ENCODE data around the gene ZNF205. TPM values are rescaled to one million over a fixed set of nuclear protein-coding genes. Genes with fewer than 3 reads are reported as not detected.
A peak's percentile ranks its signal among the peaks of the same experiment; 100 is the strongest.

The ZNF205 gene
- total and polyA plus RNA-seq, 9 of the 15 experiments (the other 6 are each of a cell fraction or from before 2014, with no cell fraction given), result 2.4 to 11.8 (median 5.1) TPM; not detected in 2

DNA sequence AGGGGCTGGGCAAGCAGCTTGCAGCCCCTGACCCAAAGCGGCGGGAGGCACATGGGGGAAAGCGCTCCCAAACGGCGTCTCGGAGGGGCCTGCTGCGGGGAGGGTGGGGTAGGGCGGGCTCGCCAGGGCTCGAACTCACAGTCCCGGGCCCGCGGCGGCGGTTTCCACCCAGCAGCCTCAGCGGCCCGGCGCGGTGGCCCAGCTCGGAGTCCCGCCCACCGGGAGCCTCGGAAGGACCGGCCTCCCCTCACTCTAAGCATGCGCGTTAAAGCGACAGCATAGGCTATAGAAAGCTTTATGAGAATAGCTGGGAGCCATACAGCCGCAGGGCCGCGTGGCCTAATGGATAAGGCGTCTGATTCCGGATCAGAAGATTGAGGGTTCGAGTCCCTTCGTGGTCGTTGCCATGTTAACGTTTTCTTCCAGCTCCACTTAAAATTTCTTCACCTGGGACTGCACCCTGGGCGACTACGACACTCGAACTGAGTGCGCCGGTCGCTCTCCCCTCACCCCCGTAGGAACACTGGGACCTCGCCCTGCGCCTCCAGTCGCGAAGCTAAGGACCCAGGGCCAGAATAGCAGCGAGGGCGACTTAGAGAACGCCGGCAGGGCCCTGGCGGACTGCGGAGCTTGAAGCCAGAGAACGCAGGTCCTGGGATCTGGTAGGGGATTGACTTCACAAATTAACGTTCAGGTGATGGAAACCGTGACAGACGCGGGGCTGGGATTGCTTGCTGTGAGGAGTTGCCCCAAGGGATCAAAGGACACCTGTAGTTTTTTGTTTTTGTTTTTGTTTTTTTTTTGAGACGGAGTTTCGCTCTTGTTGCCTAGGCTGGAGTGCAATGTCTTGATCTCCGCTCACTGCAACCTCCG lies 38.2 kb downstream of the ZNF205 start (continued):
- TF ChIP-seq, protein P1, sequence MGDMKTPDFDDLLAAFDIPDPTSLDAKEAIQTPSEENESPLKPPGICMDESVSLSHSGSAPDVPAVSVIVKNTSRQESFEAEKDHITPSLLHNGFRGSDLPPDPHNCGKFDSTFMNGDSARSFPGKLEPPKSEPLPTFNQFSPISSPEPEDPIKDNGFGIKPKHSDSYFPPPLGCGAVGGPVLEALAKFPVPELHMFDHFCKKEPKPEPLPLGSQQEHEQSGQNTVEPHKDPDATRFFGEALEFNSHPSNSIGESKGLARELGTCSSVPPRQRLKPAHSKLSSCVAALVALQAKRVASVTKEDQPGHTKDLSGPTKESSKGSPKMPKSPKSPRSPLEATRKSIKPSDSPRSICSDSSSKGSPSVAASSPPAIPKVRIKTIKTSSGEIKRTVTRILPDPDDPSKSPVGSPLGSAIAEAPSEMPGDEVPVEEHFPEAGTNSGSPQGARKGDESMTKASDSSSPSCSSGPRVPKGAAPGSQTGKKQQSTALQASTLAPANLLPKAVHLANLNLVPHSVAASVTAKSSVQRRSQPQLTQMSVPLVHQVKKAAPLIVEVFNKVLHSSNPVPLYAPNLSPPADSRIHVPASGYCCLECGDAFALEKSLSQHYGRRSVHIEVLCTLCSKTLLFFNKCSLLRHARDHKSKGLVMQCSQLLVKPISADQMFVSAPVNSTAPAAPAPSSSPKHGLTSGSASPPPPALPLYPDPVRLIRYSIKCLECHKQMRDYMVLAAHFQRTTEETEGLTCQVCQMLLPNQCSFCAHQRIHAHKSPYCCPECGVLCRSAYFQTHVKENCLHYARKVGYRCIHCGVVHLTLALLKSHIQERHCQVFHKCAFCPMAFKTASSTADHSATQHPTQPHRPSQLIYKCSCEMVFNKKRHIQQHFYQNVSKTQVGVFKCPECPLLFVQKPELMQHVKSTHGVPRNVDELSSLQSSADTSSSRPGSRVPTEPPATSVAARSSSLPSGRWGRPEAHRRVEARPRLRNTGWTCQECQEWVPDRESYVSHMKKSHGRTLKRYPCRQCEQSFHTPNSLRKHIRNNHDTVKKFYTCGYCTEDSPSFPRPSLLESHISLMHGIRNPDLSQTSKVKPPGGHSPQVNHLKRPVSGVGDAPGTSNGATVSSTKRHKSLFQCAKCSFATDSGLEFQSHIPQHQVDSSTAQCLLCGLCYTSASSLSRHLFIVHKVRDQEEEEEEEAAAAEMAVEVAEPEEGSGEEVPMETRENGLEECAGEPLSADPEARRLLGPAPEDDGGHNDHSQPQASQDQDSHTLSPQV (IDR thresholded peaks at IDR 0.05), result peak; percentile 92
- TF ChIP-seq DPF2 (IDR thresholded peaks at IDR 0.05) (no peak), RHOXF2B (CRISPR knock-in tag; conservative IDR thresholded peaks at IDR 0.05) (no peak), NCOA6 (IDR thresholded peaks at IDR 0.05) (no peak), NCOR1 (IDR thresholded peaks at IDR 0.05) (no peak), SIX5 (IDR thresholded peaks at IDR 0.05; ENCODE audit: borderline replicate concordance in 1 of 2, insufficient read depth in 1 of 2, low read depth in 1 of 2, low read length in 2 of 2) (no peak), RBM14 (IDR thresholded peaks at IDR 0.05; ENCODE audit: borderline replicate concordance, insufficient read depth, low read depth, low read length) (no peak), SAFB2 (IDR thresholded peaks at IDR 0.05; ENCODE audit: borderline replicate concordance, low read depth, low read length, severe bottlenecking) (no peak), SPI1 (IDR thresholded peaks at IDR 0.05; ENCODE audit: borderline replicate concordance, low read depth, low read length) (no peak), TSC22D4 (tag; IDR thresholded peaks at IDR 0.05) (no peak)
- TF ChIP-seq, protein P2, sequence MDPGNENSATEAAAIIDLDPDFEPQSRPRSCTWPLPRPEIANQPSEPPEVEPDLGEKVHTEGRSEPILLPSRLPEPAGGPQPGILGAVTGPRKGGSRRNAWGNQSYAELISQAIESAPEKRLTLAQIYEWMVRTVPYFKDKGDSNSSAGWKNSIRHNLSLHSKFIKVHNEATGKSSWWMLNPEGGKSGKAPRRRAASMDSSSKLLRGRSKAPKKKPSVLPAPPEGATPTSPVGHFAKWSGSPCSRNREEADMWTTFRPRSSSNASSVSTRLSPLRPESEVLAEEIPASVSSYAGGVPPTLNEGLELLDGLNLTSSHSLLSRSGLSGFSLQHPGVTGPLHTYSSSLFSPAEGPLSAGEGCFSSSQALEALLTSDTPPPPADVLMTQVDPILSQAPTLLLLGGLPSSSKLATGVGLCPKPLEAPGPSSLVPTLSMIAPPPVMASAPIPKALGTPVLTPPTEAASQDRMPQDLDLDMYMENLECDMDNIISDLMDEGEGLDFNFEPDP (CRISPR knock-in tag; IDR thresholded peaks at IDR 0.05), result no peak
- TF ChIP-seq, protein P3, sequence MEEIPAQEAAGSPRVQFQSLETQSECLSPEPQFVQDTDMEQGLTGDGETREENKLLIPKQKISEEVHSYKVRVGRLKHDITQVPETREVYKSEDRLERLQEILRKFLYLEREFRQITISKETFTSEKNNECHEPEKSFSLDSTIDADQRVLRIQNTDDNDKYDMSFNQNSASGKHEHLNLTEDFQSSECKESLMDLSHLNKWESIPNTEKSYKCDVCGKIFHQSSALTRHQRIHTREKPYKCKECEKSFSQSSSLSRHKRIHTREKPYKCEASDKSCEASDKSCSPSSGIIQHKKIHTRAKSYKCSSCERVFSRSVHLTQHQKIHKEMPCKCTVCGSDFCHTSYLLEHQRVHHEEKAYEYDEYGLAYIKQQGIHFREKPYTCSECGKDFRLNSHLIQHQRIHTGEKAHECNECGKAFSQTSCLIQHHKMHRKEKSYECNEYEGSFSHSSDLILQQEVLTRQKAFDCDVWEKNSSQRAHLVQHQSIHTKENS (CRISPR knock-in tag; IDR thresholded peaks at IDR 0.05), result no peak
- TF ChIP-seq, protein P4, sequence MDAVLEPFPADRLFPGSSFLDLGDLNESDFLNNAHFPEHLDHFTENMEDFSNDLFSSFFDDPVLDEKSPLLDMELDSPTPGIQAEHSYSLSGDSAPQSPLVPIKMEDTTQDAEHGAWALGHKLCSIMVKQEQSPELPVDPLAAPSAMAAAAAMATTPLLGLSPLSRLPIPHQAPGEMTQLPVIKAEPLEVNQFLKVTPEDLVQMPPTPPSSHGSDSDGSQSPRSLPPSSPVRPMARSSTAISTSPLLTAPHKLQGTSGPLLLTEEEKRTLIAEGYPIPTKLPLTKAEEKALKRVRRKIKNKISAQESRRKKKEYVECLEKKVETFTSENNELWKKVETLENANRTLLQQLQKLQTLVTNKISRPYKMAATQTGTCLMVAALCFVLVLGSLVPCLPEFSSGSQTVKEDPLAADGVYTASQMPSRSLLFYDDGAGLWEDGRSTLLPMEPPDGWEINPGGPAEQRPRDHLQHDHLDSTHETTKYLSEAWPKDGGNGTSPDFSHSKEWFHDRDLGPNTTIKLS (IDR thresholded peaks at IDR 0.05; ENCODE audit: borderline replicate concordance, low read depth), result peak; percentile 60; the same call in 1 of the 2 replicates
- TF ChIP-seq, protein P5, sequence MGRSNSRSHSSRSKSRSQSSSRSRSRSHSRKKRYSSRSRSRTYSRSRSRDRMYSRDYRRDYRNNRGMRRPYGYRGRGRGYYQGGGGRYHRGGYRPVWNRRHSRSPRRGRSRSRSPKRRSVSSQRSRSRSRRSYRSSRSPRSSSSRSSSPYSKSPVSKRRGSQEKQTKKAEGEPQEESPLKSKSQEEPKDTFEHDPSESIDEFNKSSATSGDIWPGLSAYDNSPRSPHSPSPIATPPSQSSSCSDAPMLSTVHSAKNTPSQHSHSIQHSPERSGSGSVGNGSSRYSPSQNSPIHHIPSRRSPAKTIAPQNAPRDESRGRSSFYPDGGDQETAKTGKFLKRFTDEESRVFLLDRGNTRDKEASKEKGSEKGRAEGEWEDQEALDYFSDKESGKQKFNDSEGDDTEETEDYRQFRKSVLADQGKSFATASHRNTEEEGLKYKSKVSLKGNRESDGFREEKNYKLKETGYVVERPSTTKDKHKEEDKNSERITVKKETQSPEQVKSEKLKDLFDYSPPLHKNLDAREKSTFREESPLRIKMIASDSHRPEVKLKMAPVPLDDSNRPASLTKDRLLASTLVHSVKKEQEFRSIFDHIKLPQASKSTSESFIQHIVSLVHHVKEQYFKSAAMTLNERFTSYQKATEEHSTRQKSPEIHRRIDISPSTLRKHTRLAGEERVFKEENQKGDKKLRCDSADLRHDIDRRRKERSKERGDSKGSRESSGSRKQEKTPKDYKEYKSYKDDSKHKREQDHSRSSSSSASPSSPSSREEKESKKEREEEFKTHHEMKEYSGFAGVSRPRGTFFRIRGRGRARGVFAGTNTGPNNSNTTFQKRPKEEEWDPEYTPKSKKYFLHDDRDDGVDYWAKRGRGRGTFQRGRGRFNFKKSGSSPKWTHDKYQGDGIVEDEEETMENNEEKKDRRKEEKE (IDR thresholded peaks at IDR 0.05; ENCODE audit: borderline replicate concordance in 1 of 2, control insufficient read depth in 1 of 2, low read depth in 2 of 2, low read length in 1 of 2), result 0 out of 4 replicates have a peak, but pooled peaks of 1 of the 2 experiments have one; percentile 32
